GM19324 (cell line): Measurements from ENCODE around the gene ZNF625.

Experiments used
- ATAC-seq: cut with Tn5 transposase; IDR thresholded peaks from one replicate; pipeline ENCODE4 v1.9.1; 2021; ENCODE audit warnings: mild to moderate bottlenecking, moderate library complexity; ENCODE audit not compliant: unreplicated experiment, low FRiP score

ZNF625 gene

GRCh38 chr19:12156223-12157058 lies at the start of gene ZNF625:
Gene ZNF625, minus strand, starts transcription at chr19:12156734. Its CDS starts 176 bp downstream, at chr19:12156558.
- ATAC-seq: no peak

DNA sequence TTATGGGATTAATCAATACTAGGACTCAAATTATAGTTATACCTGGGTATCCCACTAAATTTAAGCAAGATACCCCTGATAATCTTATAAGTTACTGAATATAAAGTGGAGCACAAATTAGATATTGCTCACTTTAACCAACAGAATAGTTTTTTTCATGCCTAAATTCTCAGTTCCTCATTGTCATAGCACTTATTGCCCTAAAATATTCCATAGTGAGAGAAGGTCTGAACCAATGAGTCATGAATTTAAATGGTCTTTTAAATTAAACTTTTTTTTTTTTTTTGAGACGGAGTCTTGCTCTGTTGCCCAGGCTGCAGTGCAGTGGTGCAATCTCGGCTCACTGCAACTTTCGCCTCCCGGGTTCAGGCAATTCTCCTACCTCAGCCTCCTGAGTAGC lies 48.8 kb upstream of the ZNF625 start:
- no peak for ATAC-seq

DNA sequence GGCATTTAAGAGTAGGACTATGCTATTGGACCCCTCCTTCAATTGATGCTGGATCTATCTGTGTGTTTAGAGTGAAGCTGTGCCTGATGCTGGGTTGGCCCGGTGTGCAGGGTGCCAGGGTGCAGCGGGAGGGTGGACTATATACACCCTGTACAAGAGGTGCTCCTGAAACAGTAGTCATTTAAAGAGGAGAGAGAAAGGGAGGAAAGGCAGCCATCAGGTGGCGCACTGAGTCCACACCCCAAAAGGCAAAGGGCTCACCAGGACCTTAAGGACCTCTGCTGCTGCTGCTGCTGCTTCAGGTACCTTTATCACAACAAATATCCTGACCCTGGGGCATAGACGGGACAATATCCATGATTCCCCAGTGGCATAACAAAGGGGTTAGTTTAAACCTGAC lies 45.7 kb upstream of the ZNF625 start:
- no peak for ATAC-seq

DNA sequence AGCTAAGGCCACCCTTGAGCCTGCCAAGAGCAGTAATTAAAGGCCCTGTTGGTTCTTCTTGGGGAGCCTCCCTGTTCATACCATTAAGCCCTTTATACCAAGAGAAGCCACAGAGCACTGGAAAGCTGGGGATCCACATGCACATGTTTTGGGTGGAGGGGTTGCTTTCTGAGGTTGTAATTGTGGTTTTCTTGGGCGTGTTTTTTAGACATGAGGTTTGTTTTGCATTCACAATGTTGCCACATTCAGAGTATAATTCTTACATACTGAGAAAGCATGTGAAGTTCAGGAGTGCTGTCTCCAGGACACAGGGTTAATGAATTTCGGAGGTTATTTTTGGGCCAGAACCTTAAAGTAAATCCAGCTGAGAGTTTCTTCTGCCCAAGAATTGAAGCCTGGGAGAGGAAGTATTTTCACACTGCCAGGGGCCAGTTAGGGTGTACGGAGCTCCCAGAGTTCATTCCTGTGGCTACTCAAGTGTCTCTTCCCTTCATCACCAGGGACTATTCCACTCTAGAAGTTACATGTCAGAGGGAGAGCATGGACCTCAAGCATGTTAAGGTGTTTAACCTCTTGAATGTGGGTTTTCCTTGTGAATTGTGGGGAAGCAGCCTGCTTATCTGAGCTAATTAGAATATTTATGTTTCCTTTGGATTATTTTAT lies 43.4 kb upstream of the ZNF625 start:
- no peak for ATAC-seq

DNA sequence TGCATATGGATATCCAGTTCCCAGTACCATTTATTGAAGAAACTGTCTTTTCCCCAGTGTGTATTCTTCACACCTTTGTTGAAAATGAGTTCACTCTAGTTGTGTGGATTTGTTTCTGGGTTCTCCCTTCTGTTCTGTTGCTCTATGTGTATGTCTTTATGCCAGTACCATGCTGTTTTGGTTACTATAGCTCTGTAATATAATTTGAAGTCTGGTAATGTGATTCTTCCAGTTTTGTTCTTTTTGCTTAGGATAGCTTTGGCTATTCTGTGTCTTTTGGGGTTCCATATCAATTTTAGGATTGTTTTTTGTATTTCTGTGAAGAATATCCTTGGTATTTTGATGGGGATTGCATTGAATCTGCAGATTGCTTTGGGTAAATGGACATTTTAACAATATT lies 41.6 kb upstream of the ZNF625 start:
- ATAC-seq: no peak

DNA sequence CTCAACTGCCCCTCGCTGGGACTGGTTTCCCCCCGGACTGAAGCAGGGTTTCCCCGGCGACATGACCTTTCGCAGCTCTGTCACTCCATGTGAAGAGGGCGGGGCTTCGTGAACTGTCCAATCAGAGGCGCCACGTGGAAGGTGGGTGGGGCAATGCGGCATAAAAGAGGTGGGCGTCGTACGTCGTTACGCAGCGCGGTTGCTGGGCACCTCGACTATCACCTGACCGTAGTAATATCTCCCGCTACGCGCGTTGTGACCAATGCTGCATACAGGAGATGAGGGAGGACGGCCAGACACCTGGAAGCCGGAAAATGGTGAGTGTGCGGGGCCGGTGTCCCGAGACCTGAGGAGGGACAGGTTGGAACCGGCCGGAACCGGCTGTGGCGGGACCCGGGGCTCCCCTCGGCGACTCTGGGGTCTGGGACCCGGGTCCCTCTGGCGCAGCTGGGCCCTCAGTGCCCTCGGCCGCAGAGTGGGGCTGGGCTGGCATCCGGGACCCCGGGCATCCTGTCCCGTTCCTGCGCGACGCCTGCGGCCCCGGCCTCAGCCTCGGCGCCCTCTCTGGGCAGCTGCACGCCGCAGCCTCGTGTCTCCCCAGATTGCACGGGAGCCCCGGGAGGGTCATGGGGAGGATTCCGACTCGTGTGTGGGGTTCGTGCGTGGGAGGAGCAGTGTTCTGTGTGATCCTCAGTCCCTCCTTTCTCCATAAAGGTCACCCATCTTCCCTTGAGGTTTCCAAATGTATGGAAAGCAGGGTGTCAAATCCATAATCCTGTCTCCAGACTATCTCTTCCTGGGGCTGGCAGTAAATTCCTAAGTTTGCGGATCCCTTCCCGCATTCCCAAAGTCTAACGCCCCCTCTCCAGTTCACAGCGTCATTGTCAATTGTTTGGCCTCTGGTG lies 38.5 kb upstream of the ZNF625 start:
- no peak for ATAC-seq

DNA sequence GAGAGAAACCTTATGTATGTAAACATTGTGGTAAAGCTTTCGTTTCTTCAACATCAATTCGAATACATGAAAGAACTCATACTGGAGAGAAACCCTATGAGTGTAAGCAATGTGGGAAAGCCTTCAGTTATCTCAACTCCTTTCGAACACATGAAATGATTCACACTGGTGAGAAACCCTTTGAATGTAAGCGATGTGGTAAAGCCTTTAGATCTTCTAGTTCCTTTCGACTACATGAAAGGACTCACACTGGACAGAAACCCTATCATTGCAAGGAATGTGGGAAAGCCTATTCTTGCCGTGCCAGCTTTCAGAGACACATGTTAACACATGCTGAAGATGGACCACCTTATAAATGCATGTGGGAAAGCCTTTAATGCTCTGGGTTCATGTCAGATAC lies 31.1 kb upstream of the ZNF625 start:
- ATAC-seq: no peak

DNA sequence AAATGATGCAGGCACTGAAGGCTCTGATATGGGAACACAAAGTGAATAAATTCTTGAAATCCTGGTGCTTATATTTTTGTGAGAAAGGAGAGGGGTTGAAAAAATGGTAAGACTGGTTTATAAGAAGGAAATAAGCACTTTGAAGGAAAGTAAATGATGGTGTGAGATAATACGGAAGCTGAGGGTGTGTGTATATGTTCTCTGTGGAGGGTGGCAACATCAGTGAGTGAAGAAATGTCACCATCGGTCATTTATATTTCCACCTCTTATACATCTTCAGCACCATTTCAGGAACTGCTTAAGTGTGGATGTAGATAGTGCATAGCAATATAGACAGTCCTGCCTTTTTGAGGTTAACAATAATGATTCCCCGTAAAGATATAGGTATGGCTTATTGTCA lies 23.8 kb upstream of the ZNF625 start:
- ATAC-seq: no peak

GRCh38 chr19:12166626-12167025 lies 10.1 kb upstream of the ZNF625 start:
- no peak for ATAC-seq

DNA sequence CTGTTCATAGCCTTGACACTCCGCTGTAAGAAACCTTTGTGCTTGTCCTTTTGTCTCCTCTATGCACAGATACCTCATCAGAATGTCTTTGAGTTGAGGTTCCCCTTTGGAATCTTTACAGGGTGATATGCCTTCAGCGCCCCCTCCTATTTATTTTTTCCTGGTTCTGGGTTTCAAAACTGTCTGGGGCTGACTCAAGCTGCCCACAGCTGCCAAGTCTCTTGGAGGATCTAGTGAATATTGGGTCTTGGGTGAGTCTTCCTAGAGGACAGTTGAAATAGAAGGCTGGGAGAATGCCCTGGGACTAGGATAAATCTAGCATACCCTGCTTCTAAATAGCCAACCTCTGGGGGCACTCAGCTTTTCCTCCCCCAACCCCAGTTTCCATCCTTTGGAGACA lies 7.3 kb upstream of the ZNF625 start:
- no peak for ATAC-seq

DNA sequence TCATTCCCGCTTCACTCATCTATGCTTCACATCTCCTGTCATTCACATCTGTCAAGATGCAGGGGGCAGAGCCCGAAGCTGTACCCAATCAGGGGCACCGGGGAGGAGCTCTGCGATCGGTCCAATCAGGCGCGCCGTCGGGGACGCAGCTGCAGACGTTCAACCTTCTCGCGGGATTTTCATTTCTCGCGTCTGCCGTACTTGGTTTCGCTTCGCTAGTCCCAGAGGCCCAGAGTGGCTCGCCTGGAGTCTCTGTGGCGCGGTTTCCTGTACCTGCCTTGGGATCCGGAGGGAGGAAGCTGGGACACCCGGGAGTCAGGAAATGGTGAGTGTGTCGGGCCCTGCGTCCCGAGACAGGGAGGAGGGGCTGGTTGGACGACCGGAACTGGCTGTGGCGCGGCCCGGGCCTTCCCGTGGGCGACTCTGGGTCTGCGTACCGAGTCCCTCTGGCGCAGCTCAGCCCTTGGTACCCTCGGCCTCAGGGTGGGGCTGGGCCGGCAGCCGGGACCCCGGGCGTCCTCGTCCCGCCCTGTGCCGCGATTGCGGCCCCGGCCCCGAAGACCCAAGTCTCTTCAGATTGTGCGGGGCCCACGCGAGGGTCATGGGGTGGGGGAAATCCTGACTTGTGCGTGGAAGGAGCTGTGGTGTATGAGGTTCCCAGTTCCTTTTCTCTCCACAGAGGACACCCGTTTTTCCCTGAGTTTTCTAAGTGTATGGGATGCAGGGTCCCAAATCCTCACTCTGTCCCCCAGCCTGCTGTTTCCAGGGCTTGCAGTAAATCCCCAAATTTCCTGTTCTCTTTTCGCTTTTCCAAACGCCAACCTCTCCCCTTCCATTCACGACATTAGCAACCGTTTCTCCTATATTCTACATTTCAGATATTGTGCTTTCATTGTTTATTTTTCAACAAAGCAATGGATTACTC lies 6.6 kb upstream of the ZNF625 start, which contains the start of gene ZNF136:
TSS of gene ZNF136 (plus strand) at position 215 of the 925 bp plus-strand sequence. CDS start at position 323, 108 bp downstream.
- ATAC-seq: peak; percentile 92

DNA sequence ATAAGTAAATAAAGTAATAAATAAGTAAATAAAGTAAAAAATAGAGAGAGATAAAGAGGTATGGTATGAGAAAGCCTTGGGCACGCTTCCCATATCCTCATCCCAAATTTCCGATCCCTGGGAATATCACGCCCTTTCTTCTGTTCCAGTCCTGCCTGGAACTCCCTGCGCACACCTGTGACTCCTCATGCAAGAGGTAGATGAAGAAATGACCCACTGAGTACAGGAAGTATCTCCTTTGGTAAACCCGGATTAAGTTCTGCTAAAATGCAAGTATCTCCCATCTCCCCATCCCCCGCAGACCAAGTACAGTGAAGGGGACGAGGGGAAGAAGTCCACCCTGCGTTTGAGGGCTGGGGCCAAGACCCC lies 6.0 kb upstream of the ZNF625 start:
- no peak for ATAC-seq

GRCh38 chr19:12159773-12160414 lies 3.4 kb upstream of the ZNF625 start:
- ATAC-seq: no peak

DNA sequence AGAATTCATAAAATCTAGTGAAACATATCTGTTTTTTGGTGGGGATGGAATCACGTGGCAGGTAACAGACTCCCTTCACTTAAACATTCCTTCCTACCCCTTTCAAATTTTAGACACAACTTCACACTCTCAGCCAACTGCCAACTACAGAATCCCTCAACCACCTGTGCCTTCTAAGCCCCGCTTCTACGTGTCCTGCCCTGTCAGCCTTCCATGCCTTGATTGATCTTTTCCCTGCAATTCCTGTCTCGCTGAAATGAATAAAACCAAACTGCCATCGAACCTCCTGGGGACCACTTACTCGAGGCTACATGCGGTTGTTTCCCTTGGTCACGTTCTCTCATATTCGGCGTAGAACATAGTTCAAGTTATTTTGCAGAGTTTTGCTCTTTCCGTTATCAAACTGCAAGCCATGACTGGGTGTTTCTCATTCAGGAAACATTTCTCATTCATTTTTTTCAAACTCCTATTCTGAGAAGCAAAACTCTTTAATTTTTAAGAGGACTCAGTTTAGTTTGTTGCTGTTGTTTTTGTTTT lies 1.1 kb downstream of the ZNF625 start:
- no peak for ATAC-seq

DNA sequence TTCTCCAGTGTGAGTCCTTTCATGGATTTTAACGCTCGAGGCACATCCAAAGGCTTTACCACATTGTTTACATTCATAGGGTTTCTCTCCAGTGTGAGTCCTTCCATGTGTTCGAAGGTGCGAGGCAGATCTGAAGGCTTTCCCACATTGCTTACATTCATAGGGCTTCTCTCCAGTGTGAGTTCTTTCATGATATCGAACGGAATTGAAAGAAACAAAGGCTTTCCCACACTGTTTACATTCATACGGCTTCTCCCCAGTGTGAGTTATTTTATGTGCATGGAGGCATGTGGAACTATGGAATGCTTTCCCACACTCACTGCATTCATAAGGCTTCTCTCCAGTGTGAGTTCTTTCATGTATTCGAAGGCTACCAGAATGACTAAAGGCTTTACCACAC lies 11.2 kb downstream of the ZNF625 start:
- no peak for ATAC-seq

DNA sequence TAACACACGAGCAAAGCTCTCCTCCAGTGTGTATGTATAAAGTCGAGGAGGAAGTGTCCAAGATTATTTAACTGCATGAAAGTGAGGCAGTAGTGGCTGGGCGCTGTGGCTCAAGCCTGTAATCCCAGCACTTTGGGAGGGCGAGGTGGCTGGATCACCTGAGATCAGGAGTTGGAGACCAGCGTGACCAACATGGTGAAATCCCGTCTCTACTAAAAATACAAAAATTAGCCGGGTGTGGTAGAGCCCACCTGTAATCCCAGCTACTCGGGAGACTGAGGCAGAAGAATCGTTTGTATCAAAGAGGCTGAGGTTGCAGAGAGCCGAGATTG lies 15.2 kb downstream of the ZNF625 start:
- no peak for ATAC-seq

- peak; percentile 44 for ATAC-seq
Measured at GRCh38 chr19:12140545-12141404, 15.8 kb downstream of the ZNF625 start.

DNA sequence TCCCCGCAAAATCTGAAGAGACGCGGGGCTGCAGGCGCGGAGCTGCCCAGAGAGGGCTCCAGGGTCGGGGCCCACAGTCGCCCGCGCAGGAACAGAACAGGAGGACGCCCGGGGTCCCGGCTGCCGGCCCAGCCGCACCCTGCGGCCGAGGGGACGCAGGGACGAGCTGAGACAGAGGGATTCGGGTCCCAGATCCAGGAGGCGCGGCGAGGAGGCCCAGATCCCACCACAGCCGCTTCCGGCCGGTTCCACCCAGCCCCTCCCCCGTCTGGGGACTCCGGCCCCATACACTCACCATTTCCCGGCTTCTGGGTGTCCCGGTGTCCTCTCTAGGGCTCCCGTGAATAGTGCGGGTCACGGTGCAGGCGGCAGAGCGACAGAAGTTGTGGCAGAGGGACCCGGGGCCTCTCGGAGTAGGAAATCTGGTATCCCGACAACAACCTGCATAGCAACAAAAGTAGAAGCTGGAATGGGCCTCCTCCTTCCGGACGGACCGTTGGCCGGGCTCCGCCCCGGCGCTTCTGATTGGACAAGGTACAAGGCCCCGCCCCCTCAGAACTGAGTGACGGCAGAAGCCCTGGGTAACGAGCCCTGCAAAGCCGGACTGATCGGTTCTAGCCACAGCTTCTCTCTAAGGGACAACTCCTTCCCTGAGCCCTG lies 16.5 kb downstream of the ZNF625 start, which contains the start of gene ZNF20:
TSS of gene ZNF20 (minus strand) at position 466 of the 660 bp plus-strand sequence. CDS start at position 298, 168 bp downstream.
- ATAC-seq: peak; percentile 90
